ENCODE measurements around the gene RASL10B. TPM values are rescaled to one million over a fixed set of nuclear protein-coding genes. Genes with fewer than 3 reads are reported as not detected.

Gene RASL10B
- total RNA-seq, 3 donors from 2014 or later, result 0.65 to 4.6 TPM; not detected in 1

GRCh38 chr17:35726953-35727460 lies 4.4 kb upstream of the RASL10B start:
- DNase-seq (no peak), ATAC-seq (no peak)
- Histone ChIP-seq H3K9me3 (no peaks in the 10 kb centered on the region), H3K36me3 (ENCODE audit: low read depth) (no peaks in the 10 kb centered on the region), H3K4me3 (no peak overlapping the region), H3K4me1 (ENCODE audit: low read depth) (peaks cover 8% of the 10 kb centered on the region)
- TF ChIP-seq CTCF (IDR thresholded peaks at IDR 0.05), result no peak
- intact Hi-C loops (cut with DNase I, micrococcal nuclease), result no loop called here

- H3K4me3 ChIP-seq, result no peak overlapping the region
- H3K9me3 ChIP-seq, result no peaks in the 10 kb centered on the region
- no peaks in the 10 kb centered on the region for H3K36me3 ChIP-seq (ENCODE audit: low read depth)
- no peak for DNase-seq
- intact Hi-C loops (cut with DNase I, micrococcal nuclease), result no loop called here
- no peak for ATAC-seq
- H3K4me1 ChIP-seq (ENCODE audit: low read depth), result peaks cover 8% of the 10 kb centered on the region
- TF ChIP-seq CTCF (IDR thresholded peaks at IDR 0.05), result no peak
These were observed 3.8 kb upstream of the RASL10B start for GRCh38 chr17:35727635-35728034.

- no peak overlapping the region for H3K4me3 ChIP-seq
- intact Hi-C loops (cut with DNase I, micrococcal nuclease), result no loop called here
- ATAC-seq (no peak), DNase-seq (no peak)
- no peak for TF ChIP-seq CTCF (IDR thresholded peaks at IDR 0.05)
- H3K36me3 ChIP-seq (ENCODE audit: low read depth), result no peaks in the 10 kb centered on the region
- peaks cover 8% of the 10 kb centered on the region for H3K4me1 ChIP-seq (ENCODE audit: low read depth)
- H3K9me3 ChIP-seq, result no peaks in the 10 kb centered on the region
These were observed 2.9 kb upstream of the RASL10B start for GRCh38 chr17:35728551-35728950.

- Histone ChIP-seq H3K9me3 (no peaks in the 10 kb centered on the region), H3K36me3 (ENCODE audit: low read depth) (no peaks in the 10 kb centered on the region), H3K4me1 (ENCODE audit: low read depth) (peaks cover 8% of the 10 kb centered on the region), H3K4me3 (no peak overlapping the region)
- no peak for DNase-seq
- intact Hi-C loops (cut with DNase I, micrococcal nuclease), result no loop called here
- TF ChIP-seq CTCF (IDR thresholded peaks at IDR 0.05), result no peak
- no peak for ATAC-seq
These were observed 2.0 kb upstream of the RASL10B start for GRCh38 chr17:35729405-35729833.

GRCh38 chr17:35730400-35731005 lies 936 bp upstream of the RASL10B start:
- intact Hi-C loops (cut with DNase I, micrococcal nuclease), result no loop called here
- no peak for DNase-seq
- Histone ChIP-seq H3K4me1 (ENCODE audit: low read depth) (peaks cover 8% of the 10 kb centered on the region), H3K36me3 (ENCODE audit: low read depth) (no peaks in the 10 kb centered on the region), H3K4me3 (no peak overlapping the region), H3K9me3 (no peaks in the 10 kb centered on the region)
- TF ChIP-seq CTCF (IDR thresholded peaks at IDR 0.05), result no peak
- ATAC-seq, result no peak

Measured in mucosa of descending colon (tissue), 3 donors.